ENCODE results near the gene RNF11.

DNA sequence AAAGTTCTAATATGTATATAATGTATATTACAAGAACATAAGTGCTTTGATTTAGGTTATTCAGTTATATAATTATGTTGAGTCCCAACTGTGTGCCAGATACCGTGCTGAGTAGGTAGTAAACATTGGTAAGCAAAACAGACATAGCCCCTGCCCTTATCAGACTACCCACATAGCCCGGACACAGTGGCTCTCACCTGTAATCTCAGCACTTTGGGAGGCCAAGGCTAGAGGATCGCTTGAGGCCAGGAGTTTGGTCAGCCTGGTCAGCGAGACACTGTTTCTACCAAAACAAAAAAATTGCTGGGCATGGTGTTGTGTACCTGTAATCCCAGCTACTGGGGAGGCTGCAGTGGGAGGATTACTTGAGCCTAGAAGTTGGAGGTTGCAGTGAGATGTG is 30.7 kb downstream of the RNF11 start:
- no peak for TF ChIP-seq POLR2A (IDR thresholded peaks at IDR 0.05)
- TF ChIP-seq, protein P1, sequence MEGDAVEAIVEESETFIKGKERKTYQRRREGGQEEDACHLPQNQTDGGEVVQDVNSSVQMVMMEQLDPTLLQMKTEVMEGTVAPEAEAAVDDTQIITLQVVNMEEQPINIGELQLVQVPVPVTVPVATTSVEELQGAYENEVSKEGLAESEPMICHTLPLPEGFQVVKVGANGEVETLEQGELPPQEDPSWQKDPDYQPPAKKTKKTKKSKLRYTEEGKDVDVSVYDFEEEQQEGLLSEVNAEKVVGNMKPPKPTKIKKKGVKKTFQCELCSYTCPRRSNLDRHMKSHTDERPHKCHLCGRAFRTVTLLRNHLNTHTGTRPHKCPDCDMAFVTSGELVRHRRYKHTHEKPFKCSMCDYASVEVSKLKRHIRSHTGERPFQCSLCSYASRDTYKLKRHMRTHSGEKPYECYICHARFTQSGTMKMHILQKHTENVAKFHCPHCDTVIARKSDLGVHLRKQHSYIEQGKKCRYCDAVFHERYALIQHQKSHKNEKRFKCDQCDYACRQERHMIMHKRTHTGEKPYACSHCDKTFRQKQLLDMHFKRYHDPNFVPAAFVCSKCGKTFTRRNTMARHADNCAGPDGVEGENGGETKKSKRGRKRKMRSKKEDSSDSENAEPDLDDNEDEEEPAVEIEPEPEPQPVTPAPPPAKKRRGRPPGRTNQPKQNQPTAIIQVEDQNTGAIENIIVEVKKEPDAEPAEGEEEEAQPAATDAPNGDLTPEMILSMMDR (IDR thresholded peaks at IDR 0.05): no peak
